ENCODE data around the gene MAPKAP1.

DNA sequence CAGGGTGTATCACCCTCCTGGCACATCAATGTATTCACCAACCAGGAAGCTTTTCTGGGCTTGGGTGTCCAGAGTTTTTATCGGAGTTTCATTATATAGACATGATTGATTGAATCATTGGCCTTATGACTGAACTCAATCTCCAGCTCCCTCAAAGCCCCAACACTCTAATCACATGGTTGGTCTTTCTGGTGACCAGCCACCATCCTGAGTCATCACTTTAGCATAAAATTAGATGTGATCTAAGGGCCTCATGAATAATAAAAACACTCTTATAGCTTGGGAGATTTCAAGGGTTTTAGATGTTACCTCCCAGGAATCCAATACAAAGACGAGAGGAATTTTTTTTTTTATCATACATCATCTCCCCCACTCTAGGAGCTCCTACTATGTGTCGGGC lies 32.4 kb upstream of the MAPKAP1 start:
- TF ChIP-seq YY1 (IDR thresholded peaks at IDR 0.05; ENCODE audit: insufficient read depth, insufficient read length) = no peak
- TF ChIP-seq SUZ12 (IDR thresholded peaks at IDR 0.05; ENCODE audit: extremely low read depth, insufficient read depth, insufficient read length) = no peak
- no peak for TF ChIP-seq ZNF274 (IDR thresholded peaks at IDR 0.05; ENCODE audit: low read depth, low read length)
